Right cardiac atrium (tissue), 5 donors: ENCODE data around the gene CPB1. TPM values are rescaled to one million over a fixed set of nuclear protein-coding genes. Genes with fewer than 3 reads are reported as not detected.

Experiments
- ATAC-seq, 2 donors: fragments of 200-7000 bp; cut with Tn5 transposase; one replicate each; pipeline versions ENCODE4 v1.8.0 to v1.9.1; 2020; ENCODE audit warnings: moderate library complexity in 2 of 2, mild to moderate bottlenecking in 1 of 2
- DNase-seq, 3 donors: peaks; one replicate each; pipeline ENCODE4 v3.0.0-alpha.2; 2020
- H3K27ac ChIP-seq: one replicate; pipeline ENCODE4 v1.5.1; 2013; ENCODE audit warnings: mild to moderate bottlenecking, low read length, control low read depth, moderate library complexity
- H3K27me3 ChIP-seq: one replicate; pipeline ENCODE4 v1.6.1; 2013; ENCODE audit not compliant: control insufficient read depth, insufficient read depth
- H3K4me1 ChIP-seq: one replicate; pipeline ENCODE4 v1.6.1; 2013; ENCODE audit warnings: low read length; ENCODE audit not compliant: control insufficient read depth, insufficient read depth
- H3K4me3 ChIP-seq: one replicate; pipeline ENCODE4 v1.5.1; 2013; ENCODE audit warnings: low read length, control low read depth
- H3K9me3 ChIP-seq: one replicate; pipeline ENCODE4 v1.6.1; 2013; ENCODE audit warnings: low read length; ENCODE audit not compliant: control insufficient read depth
- WGBS: extraction: QIAGEN DNeasy Blood & Tissue Kit; methylation state at CpG from one replicate; pipeline ENCODE4 v1.1.7; 2013; 5-methylcytosine and 5-hydroxymethylcytosine counted together
- intact Hi-C, 4 donors: fragments of 100-400 bp; cut with DNase I; formaldehyde crosslinking; loops; one replicate each; pipeline versions ENCODE4 v1.11.0 to v1.14.0; 2022 to 2023
- polyA plus RNA-seq: library from polyadenylated mRNA; stranded (reverse); fragments of 200-250 nt; gene quantifications from one replicate; pipeline ENCODE4 v1.2.3, GENCODE V29; 2013
- total RNA-seq, 4 donors: library from RNA; stranded (reverse); fragmentation: NEBNext Ultra II Directional; extraction: Animal tissue kit (Norgen Biotek cat#: 25700); gene quantifications; one replicate each; pipeline ENCODE4 v1.2.1, GENCODE V29; 2021
- donor health status: healthy with polysubstance abuse.
- donor health status: DM: no; HTN: yes; CAD: no.
- donor health status: DM: no; HTN: no; CAD: no.
- donor health status: DM: no; HTN: yes; CAD: no; lungs with severe emphysema.
- donor health status: DM: yes; HTN: yes; CAD: no.

The CPB1 gene
- total and polyA plus RNA-seq, 5 donors, result 0.27 to 2.4 (median 0.62) TPM; not detected in 2

DNA sequence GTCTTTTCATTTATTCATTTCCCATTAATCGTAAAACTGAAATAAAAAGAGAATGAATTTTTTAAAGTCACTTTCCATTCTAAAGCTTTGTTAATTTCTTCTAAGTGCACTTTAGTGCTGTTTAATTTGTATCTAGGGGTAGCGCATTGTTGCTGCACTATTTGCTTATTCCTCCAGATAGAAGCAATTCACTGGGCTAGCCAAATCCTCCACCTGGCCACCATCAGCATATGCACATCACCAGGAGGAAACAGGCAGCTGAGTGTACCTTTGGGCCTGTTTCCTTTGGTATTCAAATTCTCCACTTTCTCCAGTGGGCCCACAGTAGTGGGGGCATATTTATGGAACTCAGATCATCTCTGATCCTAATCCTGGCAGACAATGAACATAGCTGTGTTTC is 29.8 kb upstream of the CPB1 start:
- WGBS, result 93% methylated on average over 2 of the region's 2 CpGs

GRCh38 chr3:148800414-148800813 is 27.2 kb upstream of the CPB1 start:
- no peaks in the 10 kb centered on the region for H3K9me3 ChIP-seq
- H3K27ac ChIP-seq, result no peak overlapping the region
- ATAC-seq (no peak), DNase-seq (no peak)
- intact Hi-C loops, result no loop called here
- H3K4me3 ChIP-seq, result no peak overlapping the region
- 88% methylated on average over 1 of the region's 1 CpG for WGBS
- H3K27me3 ChIP-seq, result no peaks in the 10 kb centered on the region
- H3K4me1 ChIP-seq, result no peaks in the 10 kb centered on the region

More for the DNA sequence above, 29.8 kb upstream of the CPB1 start:
- ATAC-seq (no peak), DNase-seq (no peak)
- no peaks in the 10 kb centered on the region for H3K27me3 ChIP-seq
- no peak overlapping the region for H3K27ac ChIP-seq
- intact Hi-C loops, result no loop called here
- H3K4me3 ChIP-seq, result no peak overlapping the region
- no peaks in the 10 kb centered on the region for H3K9me3 ChIP-seq
- H3K4me1 ChIP-seq, result no peaks in the 10 kb centered on the region

GRCh38 chr3:148809835-148810234 is 17.8 kb upstream of the CPB1 start:
- no peaks in the 10 kb centered on the region for H3K4me1 ChIP-seq
- no peak for DNase-seq
- intact Hi-C loops, result no loop called here
- no peaks in the 10 kb centered on the region for H3K9me3 ChIP-seq
- WGBS, result 74% methylated on average over 2 of the region's 2 CpGs
- no peak overlapping the region for H3K4me3 ChIP-seq
- no peak for ATAC-seq
- H3K27me3 ChIP-seq, result no peaks in the 10 kb centered on the region
- H3K27ac ChIP-seq, result no peak overlapping the region

GRCh38 chr3:148815316-148816110 is 12.1 kb upstream of the CPB1 start:
- WGBS, result 77% methylated on average over 11 of the region's 11 CpGs
- Histone ChIP-seq H3K4me3 (no peak overlapping the region), H3K27me3 (no peaks in the 10 kb centered on the region), H3K9me3 (no peaks in the 10 kb centered on the region), H3K27ac (no peak overlapping the region), H3K4me1 (no peaks in the 10 kb centered on the region)
- DNase-seq, result no peak
- intact Hi-C loops, result no loop called here
- no peak for ATAC-seq

DNA sequence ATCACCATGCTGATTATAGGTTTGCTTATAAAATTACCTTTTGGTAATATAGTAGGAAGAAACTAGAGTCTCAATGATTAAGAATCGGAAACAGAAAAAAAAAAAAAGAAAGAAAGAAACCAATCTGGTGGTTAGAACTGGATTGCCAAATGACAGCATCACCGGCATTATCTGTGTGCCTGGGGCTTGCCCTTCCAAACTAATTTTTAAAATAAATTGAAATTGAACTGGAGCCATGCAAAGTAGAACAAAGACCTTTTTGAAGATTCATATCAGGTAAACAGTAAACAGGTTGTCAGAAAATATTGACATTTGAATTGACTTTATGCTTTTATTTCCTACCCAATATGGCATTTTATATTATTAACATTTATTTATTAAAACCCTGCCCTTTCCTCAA is 11.2 kb upstream of the CPB1 start:
- no peaks in the 10 kb centered on the region for H3K9me3 ChIP-seq
- intact Hi-C loops, result no loop called here
- 87% methylated on average over 2 of the region's 2 CpGs for WGBS
- H3K4me3 ChIP-seq, result no peak overlapping the region
- H3K27me3 ChIP-seq, result no peaks in the 10 kb centered on the region
- ATAC-seq, result no peak
- no peak overlapping the region for H3K27ac ChIP-seq
- H3K4me1 ChIP-seq, result no peaks in the 10 kb centered on the region
- no peak for DNase-seq

GRCh38 chr3:148816981-148817525 is 10.6 kb upstream of the CPB1 start:
- intact Hi-C loops, result no loop called here
- WGBS, result 44% methylated on average over 3 of the region's 3 CpGs
- no peak for ATAC-seq
- Histone ChIP-seq H3K9me3 (no peaks in the 10 kb centered on the region), H3K4me3 (no peak overlapping the region), H3K4me1 (no peaks in the 10 kb centered on the region), H3K27me3 (no peaks in the 10 kb centered on the region), H3K27ac (no peak overlapping the region)
- no peak for DNase-seq

DNA sequence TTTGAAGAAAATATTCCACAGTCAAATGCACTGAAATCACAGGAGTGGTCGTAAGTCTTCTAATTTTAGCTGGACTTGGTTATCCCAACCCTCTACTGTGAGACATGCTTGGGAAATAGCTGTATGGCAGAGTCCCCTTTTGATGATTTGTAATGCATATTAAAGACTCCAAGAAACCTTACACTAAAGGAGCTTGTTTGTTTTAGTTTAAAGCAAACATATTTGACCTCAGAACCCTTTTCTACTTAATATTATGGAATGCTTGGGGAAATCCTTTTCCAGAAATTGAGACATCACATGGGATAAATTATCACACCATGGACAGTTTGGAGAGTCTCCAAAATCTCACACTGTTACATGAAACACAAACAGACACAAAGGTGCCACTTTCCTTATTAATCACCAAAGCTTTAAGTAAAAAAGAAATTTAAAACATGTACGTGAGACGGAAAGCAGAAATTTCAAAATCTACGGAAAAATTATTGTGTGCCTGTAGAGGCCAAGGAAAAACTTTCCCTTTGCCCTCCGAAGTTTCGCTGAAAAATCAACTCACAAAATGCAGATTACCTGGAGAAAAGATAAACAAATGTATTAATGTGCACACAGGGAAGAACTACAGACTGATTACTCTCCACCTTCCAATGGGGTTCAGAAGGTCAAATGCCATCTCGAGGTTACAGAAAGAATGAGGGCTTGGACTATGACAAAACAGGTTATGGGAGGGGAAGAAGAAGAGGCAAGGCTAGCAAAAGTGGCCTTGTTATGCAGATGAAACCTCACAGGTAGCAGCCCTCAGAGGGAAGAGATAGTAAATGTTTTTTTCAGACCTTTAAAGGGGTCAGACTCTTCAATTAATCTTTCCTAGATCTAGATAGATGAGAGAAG is 7.0 kb upstream of the CPB1 start:
- intact Hi-C loops, result no loop called here
- H3K9me3 ChIP-seq, result no peaks in the 10 kb centered on the region
- ATAC-seq, result no peak
- H3K27me3 ChIP-seq, result no peaks in the 10 kb centered on the region
- no peak overlapping the region for H3K27ac ChIP-seq
- H3K4me3 ChIP-seq, result no peak overlapping the region
- H3K4me1 ChIP-seq, result no peaks in the 10 kb centered on the region
- WGBS, result 69% methylated on average over 7 of the region's 7 CpGs
- DNase-seq, result no peak

GRCh38 chr3:148823026-148823425 is 4.6 kb upstream of the CPB1 start:
- H3K27ac ChIP-seq, result no peak overlapping the region
- intact Hi-C loops, result no loop called here
- no peak for ATAC-seq
- no peaks in the 10 kb centered on the region for H3K9me3 ChIP-seq
- WGBS, result 48% methylated on average over 1 of the region's 1 CpG
- H3K27me3 ChIP-seq, result no peaks in the 10 kb centered on the region
- no peak overlapping the region for H3K4me3 ChIP-seq
- no peaks in the 10 kb centered on the region for H3K4me1 ChIP-seq
- no peak for DNase-seq

GRCh38 chr3:148825476-148825875 is 2.1 kb upstream of the CPB1 start:
- WGBS, result 88% methylated on average over 3 of the region's 3 CpGs
- no peaks in the 10 kb centered on the region for H3K9me3 ChIP-seq
- ATAC-seq (no peak), DNase-seq (no peak)
- no peaks in the 10 kb centered on the region for H3K4me1 ChIP-seq
- no peak overlapping the region for H3K4me3 ChIP-seq
- H3K27ac ChIP-seq, result no peak overlapping the region
- intact Hi-C loops, result no loop called here
- H3K27me3 ChIP-seq, result no peaks in the 10 kb centered on the region

DNA sequence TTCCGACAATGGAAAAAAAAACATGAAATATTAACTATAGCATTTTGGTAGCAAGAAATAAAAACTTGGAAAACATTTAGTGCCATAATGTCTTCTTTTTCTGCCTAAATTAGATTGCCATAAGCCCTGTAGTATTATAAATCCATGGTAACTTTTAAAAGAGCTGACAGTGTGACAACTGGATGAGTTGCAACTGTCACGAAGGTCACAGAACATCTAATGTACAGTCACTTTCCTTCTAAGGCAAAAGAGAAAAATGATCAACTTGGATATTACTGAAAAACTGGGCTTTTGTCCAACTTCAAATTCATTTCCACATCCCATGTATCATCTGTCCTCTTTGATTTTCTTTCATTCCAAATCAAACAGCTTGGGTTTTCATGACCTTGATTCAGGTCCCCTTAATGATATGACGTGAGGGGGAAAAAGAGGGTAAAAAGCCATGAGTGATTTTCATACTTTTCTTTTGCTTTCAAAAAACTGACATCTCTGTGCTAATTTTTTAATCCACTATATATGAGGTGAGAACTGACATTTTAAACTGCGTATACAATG is 602 bp downstream of the CPB1 start:
- ATAC-seq (no peak), DNase-seq (no peak)
- Histone ChIP-seq H3K4me1 (no peaks in the 10 kb centered on the region), H3K4me3 (no peak overlapping the region), H3K27ac (no peak overlapping the region), H3K27me3 (no peaks in the 10 kb centered on the region), H3K9me3 (no peaks in the 10 kb centered on the region)
- 70% methylated on average over 4 of the region's 4 CpGs for WGBS
- intact Hi-C loops, result no loop called here

DNA sequence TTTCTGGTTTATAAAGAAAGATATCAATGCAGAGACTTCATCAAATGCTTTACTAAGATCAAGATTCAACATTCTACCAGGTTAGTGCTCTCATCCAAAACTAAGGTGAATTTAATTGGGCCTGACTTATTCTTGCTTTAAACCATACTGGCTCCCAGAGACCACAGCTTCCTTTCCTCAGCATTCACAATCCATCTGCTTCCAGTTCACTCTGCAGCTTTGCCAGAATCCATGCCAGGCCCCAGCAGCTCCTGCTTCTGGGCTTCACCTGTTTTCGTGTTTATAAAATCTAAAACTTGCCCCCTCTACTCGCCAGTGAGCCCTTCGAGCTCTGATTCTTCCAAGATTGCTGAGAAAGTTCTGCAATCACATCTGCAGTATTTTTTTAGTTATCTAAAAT is 2.3 kb downstream of the CPB1 start:
- H3K27me3 ChIP-seq, result no peaks in the 10 kb centered on the region
- ATAC-seq, result no peak
- intact Hi-C loops, result no loop called here
- 88% methylated on average over 3 of the region's 3 CpGs for WGBS
- no peak overlapping the region for H3K4me3 ChIP-seq
- DNase-seq, result no peak
- H3K9me3 ChIP-seq, result no peaks in the 10 kb centered on the region
- no peaks in the 10 kb centered on the region for H3K4me1 ChIP-seq
- no peak overlapping the region for H3K27ac ChIP-seq
